IMR-90 (cell line): ENCODE measurements around the gene CD151. TPM values are rescaled to one million over a fixed set of nuclear protein-coding genes. Genes with fewer than 3 reads are reported as not detected.

Source experiments
- ATAC-seq: fragments of 200-7000 bp; cut with Tn5 transposase; 2 replicates; pipeline ENCODE4 v1.9.1; 2020; ENCODE audit warnings: low read depth, mild to moderate bottlenecking, moderate library complexity
- BruUV-seq: library from RNA; stranded (reverse); fragments of 400-500 nt; replicated peaks from 2 replicates; lab custom pipeline; 2021; lab: Mats Ljungman, UMichigan
- CTCF ChIA-PET: fragments of 300-600 bp; formaldehyde crosslinking; extraction: SDS; loops from one replicate; lab custom pipeline; 2021; ENCODE audit warnings: antibody characterized with exemption; lab: Yijun Ruan, JAX
- POLR2A ChIA-PET: fragments of 300-600 bp; sonication (Branson Sonifier 250); formaldehyde crosslinking; loops from one replicate; lab custom pipeline; 2022; ENCODE audit warnings: antibody characterized with exemption; ENCODE audit not compliant: unreplicated experiment; lab: Charles Lee
- DNase-seq: peaks from one replicate; pipeline ENCODE4 v3.0.0; 2013
- H2AFZ ChIP-seq: replicated peaks from 2 replicates; pipeline ENCODE3; 2013; ENCODE audit warnings: low read length, mild to moderate bottlenecking; ENCODE audit not compliant: poor library complexity
- H2AK5ac ChIP-seq: 2 replicates; pipeline ENCODE4 v1.6.1; 2013; ENCODE audit warnings: low read depth, low read length, inconsistent platforms
- H2AK9ac ChIP-seq: replicated peaks from 2 replicates; pipeline ENCODE3; 2013; ENCODE audit warnings: mild to moderate bottlenecking, low read depth, low read length, moderate library complexity; ENCODE audit not compliant: poor library complexity
- H2BK120ac ChIP-seq: 2 replicates; pipeline ENCODE4 v1.6.1; 2013; ENCODE audit warnings: low read depth, low read length, inconsistent platforms
- H2BK15ac ChIP-seq: 3 replicates; pipeline ENCODE4 v1.6.1; 2013; ENCODE audit warnings: low read depth, low read length, inconsistent platforms
- H2BK20ac ChIP-seq: 2 replicates; pipeline ENCODE4 v1.6.1; 2013; ENCODE audit warnings: low read depth, mild to moderate bottlenecking, inconsistent platforms, low read length, moderate library complexity
- H2BK5ac ChIP-seq: 2 replicates; pipeline ENCODE4 v1.6.1; 2013; ENCODE audit warnings: mild to moderate bottlenecking, low read depth, low read length, inconsistent platforms; ENCODE audit not compliant: poor library complexity, severe bottlenecking
- H3K14ac ChIP-seq: replicated peaks from 2 replicates; pipeline ENCODE4 v1.6.1; 2013; ENCODE audit warnings: low read depth, low read length, inconsistent platforms
- H3K18ac ChIP-seq: 2 replicates; pipeline ENCODE4 v1.6.1; 2013; ENCODE audit warnings: low read depth, low read length, control low read depth
- H3K23ac ChIP-seq: 2 replicates; pipeline ENCODE4 v1.6.1; 2013; ENCODE audit warnings: low read depth, low read length, inconsistent platforms
- H3K27ac ChIP-seq: 2 replicates; pipeline ENCODE4 v1.5.1; 2013; ENCODE audit warnings: mild to moderate bottlenecking, control low read depth, low read length; ENCODE audit not compliant: insufficient read depth
- H3K27me3 ChIP-seq: 2 replicates; pipeline ENCODE4 v1.6.1; 2013; ENCODE audit warnings: low read length; ENCODE audit not compliant: control insufficient read depth, insufficient read depth
- H3K36me3 ChIP-seq: 2 replicates; pipeline ENCODE4 v1.6.1; 2013; ENCODE audit warnings: low read length, mixed read lengths; ENCODE audit not compliant: control insufficient read depth, insufficient read depth
- H3K4ac ChIP-seq: 2 replicates; pipeline ENCODE4 v1.6.1; 2013; ENCODE audit warnings: low read depth, low read length, inconsistent platforms
- H3K4me1 ChIP-seq: 2 replicates; pipeline ENCODE4 v1.6.1; 2013; ENCODE audit warnings: low read length, mixed read lengths; ENCODE audit not compliant: control insufficient read depth, insufficient read depth
- H3K4me2 ChIP-seq: 2 replicates; pipeline ENCODE4 v1.6.1; 2013; ENCODE audit warnings: low read depth, mild to moderate bottlenecking, control low read depth, low read length, moderate library complexity
- H3K4me3 ChIP-seq: 2 replicates; pipeline ENCODE4 v1.5.1; 2013; ENCODE audit warnings: low read depth, mild to moderate bottlenecking, control low read depth, low read length, moderate library complexity; ENCODE audit not compliant: insufficient read depth
- H3K56ac ChIP-seq: 2 replicates; pipeline ENCODE4 v1.6.1; 2013; ENCODE audit warnings: low read length, inconsistent platforms; ENCODE audit not compliant: insufficient read depth; ENCODE audit errors: extremely low read depth
- H3K79me1 ChIP-seq, 2 experiments: 2 replicates each; pipeline ENCODE4 v1.6.1; 2013; ENCODE audit warnings: low read length in 2 of 2, inconsistent platforms in 1 of 2, low read depth in 1 of 2
- H3K9ac ChIP-seq: 2 replicates; pipeline ENCODE4 v1.6.1; 2013; ENCODE audit warnings: low read depth, low read length, control low read depth
- H3K9me1 ChIP-seq: 2 replicates; pipeline ENCODE4 v1.6.1; 2013; ENCODE audit warnings: low read length, inconsistent platforms; ENCODE audit not compliant: insufficient read depth
- H3K9me3 ChIP-seq: 2 replicates; pipeline ENCODE4 v1.6.1; 2013; ENCODE audit warnings: low read length; ENCODE audit not compliant: control insufficient read depth, insufficient read depth
- H4K20me1 ChIP-seq: 2 replicates; pipeline ENCODE4 v1.6.1; 2013; ENCODE audit warnings: low read length, inconsistent platforms; ENCODE audit not compliant: insufficient read depth
- H4K5ac ChIP-seq: 2 replicates; pipeline ENCODE4 v1.6.1; 2013; ENCODE audit warnings: mild to moderate bottlenecking, low read depth, low read length, control low read depth
- H4K8ac ChIP-seq, 2 experiments: 2 replicates each; pipeline ENCODE4 v1.6.1; 2013; ENCODE audit warnings: low read depth in 2 of 2, low read length in 2 of 2, control low read depth in 1 of 2, inconsistent platforms in 1 of 2
- H4K91ac ChIP-seq: 2 replicates; pipeline ENCODE4 v1.6.1; 2013; ENCODE audit warnings: low read depth, low read length, inconsistent platforms; ENCODE audit not compliant: insufficient read depth
- MXI1 ChIP-seq: IDR thresholded peaks from 2 replicates; pipeline ENCODE4 v1.6.1; 2012; ENCODE audit warnings: low read depth, mild to moderate bottlenecking, low read length, moderate library complexity, borderline replicate concordance
- RAD21 ChIP-seq: IDR thresholded peaks from 2 replicates; pipeline ENCODE4 v1.6.1; 2012; ENCODE audit warnings: low read length, improper control_type of control experiment
- RCOR1 ChIP-seq: IDR thresholded peaks from 2 replicates; pipeline ENCODE4 v1.6.1; 2012; ENCODE audit warnings: mild to moderate bottlenecking, low read length, improper control_type of control experiment; ENCODE audit not compliant: insufficient replicate concordance
- RFX5 ChIP-seq: IDR thresholded peaks from 2 replicates; pipeline ENCODE4 v1.8.0; 2012; ENCODE audit warnings: low read depth, mild to moderate bottlenecking, low read length, moderate library complexity
- WGBS, 2 experiments: methylation state at CpG; one replicate each; pipeline versions ENCODE4 v1.1.5 to v1.1.7; 2013; ENCODE audit warnings: missing lambda C conversion rate in 2 of 2; ENCODE audit not compliant: insufficient read length in 1 of 2; ENCODE audit errors: extremely low coverage in 2 of 2; 5-methylcytosine and 5-hydroxymethylcytosine counted together
- dilution Hi-C: fragments of 300-500 bp; cut with HindIII; formaldehyde crosslinking; loops from one replicate; pipeline ENCODE4 v1.14.3; 2018; ENCODE audit warnings: low sequenced_read_pairs; ENCODE audit not compliant: unreplicated experiment
- in situ Hi-C: fragments of 300-500 bp; cut with MboI; formaldehyde crosslinking; loops from 3 replicates; pipeline ENCODE4 v1.14.3; 2019; ENCODE audit warnings: low sequenced_read_pairs, inconsistent platforms, mixed read lengths
- intact Hi-C: fragments of 100-400 bp; cut with micrococcal nuclease; formaldehyde crosslinking; loops from 2 replicates; pipeline ENCODE4 v1.10.0; 2022
- polyA plus RNA-seq, 3 experiments: library from polyadenylated mRNA; depleted of rRNA; stranded (reverse); fragments of >200 nt; gene quantifications; 2 replicates each; pipeline ENCODE4 v1.2.3, GENCODE V29; 2012; ENCODE audit warnings: low replicate concordance in 1 of 3
- total RNA-seq: library from RNA; depleted of rRNA; stranded (reverse); fragments of >200 nt; gene quantifications from 2 replicates; pipeline ENCODE4 v1.2.3, GENCODE V29; 2012
- TF ChIP-seq, protein P1 (sequence below): conservative IDR thresholded peaks from 2 replicates; pipeline ENCODE4 v1.5.1; 2012; ENCODE audit warnings: mild to moderate bottlenecking, low read depth, low read length, improper control_type of control experiment

Gene CD151
- total and polyA plus RNA-seq, 2 of the 4 experiments (the other 2 are of a cell fraction), result 1,150 to 1,267 TPM

DNA sequence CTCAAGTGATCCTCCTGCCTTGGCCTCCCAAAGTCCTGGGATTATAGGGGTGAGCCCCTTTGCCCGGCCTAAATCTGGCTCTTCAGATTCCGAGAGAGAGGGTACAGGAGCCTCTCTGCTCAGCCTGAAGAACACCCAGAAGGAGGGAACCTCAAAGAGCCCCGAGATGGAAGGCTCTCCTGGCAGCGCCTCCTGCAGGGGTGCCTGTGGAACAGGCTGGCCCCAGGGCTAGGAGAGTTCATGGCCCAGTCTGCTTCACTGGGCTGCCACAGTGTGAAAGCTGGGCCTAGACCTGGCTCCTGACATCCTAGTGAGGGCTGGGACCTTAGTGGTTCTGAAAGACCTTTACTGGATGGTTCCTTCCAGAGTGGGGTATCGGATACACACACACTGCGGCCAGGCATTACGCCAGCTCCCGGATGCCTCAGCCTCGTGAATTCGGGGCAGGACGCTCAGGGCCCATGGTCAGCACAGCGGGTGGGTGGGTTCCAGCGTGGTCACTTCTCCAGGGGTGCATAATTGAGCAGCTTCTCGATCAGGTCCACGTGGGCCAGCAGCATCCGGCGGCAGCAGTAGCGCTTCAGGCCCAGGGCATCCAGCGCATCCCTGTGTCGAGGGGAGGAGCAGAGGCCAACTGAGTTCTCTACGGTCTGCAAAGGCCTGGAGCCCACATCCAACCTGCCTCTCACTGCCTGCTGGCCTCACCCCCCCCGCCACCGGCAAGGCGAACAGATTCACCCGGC lies 7.3 kb downstream of the CD151 start:
- H3K9ac ChIP-seq, result no peak overlapping the region; the same call in 1 of the 2 replicates
- no peak for ATAC-seq
- H4K20me1 ChIP-seq, result peaks cover 71% of the 10 kb centered on the region
- H4K5ac ChIP-seq, result no peak overlapping the region
- no peak overlapping the region for H2BK20ac ChIP-seq
- no peak overlapping the region for H2BK120ac ChIP-seq
- H3K4ac ChIP-seq, result no peak overlapping the region
- WGBS, 2 experiments, result 90% methylated on average over 11 of the region's 25 CpGs; no CpG with 5 or more reads in 1 of the 2 experiments
- POLR2A ChIA-PET, result no interaction called here
- TF ChIP-seq RAD21, result 0 out of 2 replicates have a peak, but pooled peaks have one; percentile 4
- TF ChIP-seq RFX5, result no peak
- TF ChIP-seq, protein P1, sequence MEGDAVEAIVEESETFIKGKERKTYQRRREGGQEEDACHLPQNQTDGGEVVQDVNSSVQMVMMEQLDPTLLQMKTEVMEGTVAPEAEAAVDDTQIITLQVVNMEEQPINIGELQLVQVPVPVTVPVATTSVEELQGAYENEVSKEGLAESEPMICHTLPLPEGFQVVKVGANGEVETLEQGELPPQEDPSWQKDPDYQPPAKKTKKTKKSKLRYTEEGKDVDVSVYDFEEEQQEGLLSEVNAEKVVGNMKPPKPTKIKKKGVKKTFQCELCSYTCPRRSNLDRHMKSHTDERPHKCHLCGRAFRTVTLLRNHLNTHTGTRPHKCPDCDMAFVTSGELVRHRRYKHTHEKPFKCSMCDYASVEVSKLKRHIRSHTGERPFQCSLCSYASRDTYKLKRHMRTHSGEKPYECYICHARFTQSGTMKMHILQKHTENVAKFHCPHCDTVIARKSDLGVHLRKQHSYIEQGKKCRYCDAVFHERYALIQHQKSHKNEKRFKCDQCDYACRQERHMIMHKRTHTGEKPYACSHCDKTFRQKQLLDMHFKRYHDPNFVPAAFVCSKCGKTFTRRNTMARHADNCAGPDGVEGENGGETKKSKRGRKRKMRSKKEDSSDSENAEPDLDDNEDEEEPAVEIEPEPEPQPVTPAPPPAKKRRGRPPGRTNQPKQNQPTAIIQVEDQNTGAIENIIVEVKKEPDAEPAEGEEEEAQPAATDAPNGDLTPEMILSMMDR, result peak; percentile 32
- TF ChIP-seq RCOR1, result no peak
- no peak for TF ChIP-seq MXI1
- BruUV-seq, result TSS peak; percentile 66
- peaks cover 22% of the 10 kb centered on the region for H3K4me1 ChIP-seq
- dilution Hi-C loops, result no loop called here
- intact Hi-C loops, result loop anchor here (10.0 kb wide), 1 partner anchor 215 kb away; no protein-coding TSS in a partner anchor
- H2AK9ac ChIP-seq, result peak overlapping the region; percentile 34
- H4K8ac ChIP-seq, result 0 out of 4 replicates have a peak overlapping the region, but pooled peaks of 1 of the 2 experiments have one; percentile 28
- CTCF ChIA-PET, result interaction anchor here (0.6 to 1.0 kb wide), 2 partner anchors 8 to 602 kb away, joined by 3 read pairs; no protein-coding TSS in a partner anchor
- H3K9me3 ChIP-seq, result no peaks in the 10 kb centered on the region
- H3K56ac ChIP-seq, result no peak overlapping the region
- no peak overlapping the region for H2BK15ac ChIP-seq
- no peak overlapping the region for H2AK5ac ChIP-seq
- H3K18ac ChIP-seq, result no peak overlapping the region
- no peak overlapping the region for H2BK5ac ChIP-seq
- peaks cover 22% of the 10 kb centered on the region for H3K9me1 ChIP-seq
- H3K27me3 ChIP-seq, result no peaks in the 10 kb centered on the region
- peak overlapping the region; percentile 87; the same call in 1 of the 2 replicates for H3K4me2 ChIP-seq
- in situ Hi-C loops, result no loop called here
- H3K4me3 ChIP-seq, result no peak overlapping the region
- H3K36me3 ChIP-seq, result peaks cover 52% of the 10 kb centered on the region
- H2AFZ ChIP-seq, result peak overlapping the region; percentile 15
- peak overlapping the region; percentile 72; the same call in 1 of the 2 replicates for H3K23ac ChIP-seq
- no peak for DNase-seq
- peaks cover 16 to 67% of the 10 kb centered on the region in 2 experiments; a peak in 3 of 4 replicates for H3K79me1 ChIP-seq
- H3K14ac ChIP-seq, result no peak overlapping the region
- no peak overlapping the region for H4K91ac ChIP-seq
- 0 out of 2 replicates have a peak overlapping the region, but pooled peaks have one; percentile 4 for H3K27ac ChIP-seq
